Tongue (tissue), 2 donors: ENCODE measurements around the gene COL4A1. TPM values are rescaled to one million over a fixed set of nuclear protein-coding genes. Genes with fewer than 3 reads are reported as not detected.
A peak's percentile ranks its signal among the peaks of the same experiment; 100 is the strongest.

Experiments used
- DNase-seq: peaks from one replicate; pipeline ENCODE4 v3.0.0-alpha.2; 2015
- total RNA-seq: library from RNA; depleted of rRNA; stranded (reverse); fragments of >200 nt; gene quantifications from one replicate; pipeline ENCODE4 v1.2.3, GENCODE V29; 2014

COL4A1 gene
- total RNA-seq: 1,052 TPM

GRCh38 chr13:110306960-110307766 lies at the start of gene COL4A1, which contains the start of gene COL4A2:
TSS of gene COL4A1 (minus strand) at chr13:110307157. CDS start at chr13:110307027, 130 bp downstream.
TSS of gene COL4A2 (plus strand) at chr13:110307284. CDS start at chr13:110307904, 620 bp downstream.
- peak; percentile 92 for DNase-seq

GRCh38 chr13:110356362-110356761 lies 49.4 kb upstream of the COL4A1 start:
- DNase-seq: no peak

- no peak for DNase-seq
Observed at GRCh38 chr13:110354715-110355473, 47.9 kb upstream of the COL4A1 start.

- no peak for DNase-seq
Observed at GRCh38 chr13:110354123-110354627, 47.2 kb upstream of the COL4A1 start.

- no peak for DNase-seq
Observed at GRCh38 chr13:110353339-110353977, 46.5 kb upstream of the COL4A1 start.

GRCh38 chr13:110352735-110353134 lies 45.8 kb upstream of the COL4A1 start:
- no peak for DNase-seq

- no peak for DNase-seq
Observed at GRCh38 chr13:110351636-110352420, 44.9 kb upstream of the COL4A1 start.

- no peak for DNase-seq
Observed at GRCh38 chr13:110350509-110350908, 43.6 kb upstream of the COL4A1 start.

DNA sequence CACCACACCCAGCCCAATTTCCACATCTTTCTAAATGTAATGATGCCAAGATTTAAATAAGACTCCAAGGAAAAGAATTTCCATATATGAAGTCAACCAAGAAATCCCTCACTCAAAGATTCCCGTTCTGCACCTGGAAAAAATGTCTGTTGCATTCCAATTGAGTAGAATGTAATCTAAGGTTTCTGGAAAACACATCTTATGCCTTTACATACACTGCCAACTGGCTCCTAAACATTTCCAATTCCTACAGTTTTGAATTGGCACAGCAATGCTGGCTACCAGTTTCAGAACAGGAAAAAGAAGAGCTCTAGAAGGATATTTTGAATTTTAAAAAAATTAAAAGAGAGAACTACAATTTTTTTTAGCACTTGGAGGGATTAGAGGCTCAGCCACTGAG lies 43.1 kb upstream of the COL4A1 start:
- DNase-seq: no peak

DNA sequence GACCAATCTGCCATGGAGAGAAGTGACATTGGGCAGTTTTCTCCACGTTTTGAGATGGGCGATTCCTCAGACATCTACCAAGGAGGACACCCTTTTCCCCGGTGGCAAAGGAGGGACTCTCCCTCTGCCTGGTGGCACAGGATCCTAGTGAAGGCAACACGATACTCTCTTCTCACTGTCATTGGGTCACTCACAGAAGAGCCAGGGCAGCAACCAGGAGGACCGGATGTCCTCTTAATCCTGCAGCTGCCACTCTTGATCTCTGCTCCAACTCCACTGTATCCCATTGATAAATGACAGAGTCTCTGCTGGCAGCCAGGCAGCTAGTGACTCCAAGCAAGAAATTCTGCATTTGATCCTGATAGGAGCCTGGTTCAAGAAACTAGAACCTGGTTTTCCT lies 42.3 kb upstream of the COL4A1 start:
- DNase-seq: peak; percentile 80

- DNase-seq: no peak
Observed at GRCh38 chr13:110348309-110349105, 41.5 kb upstream of the COL4A1 start.

- DNase-seq: no peak
Observed at GRCh38 chr13:110347535-110348308, 40.8 kb upstream of the COL4A1 start.

DNA sequence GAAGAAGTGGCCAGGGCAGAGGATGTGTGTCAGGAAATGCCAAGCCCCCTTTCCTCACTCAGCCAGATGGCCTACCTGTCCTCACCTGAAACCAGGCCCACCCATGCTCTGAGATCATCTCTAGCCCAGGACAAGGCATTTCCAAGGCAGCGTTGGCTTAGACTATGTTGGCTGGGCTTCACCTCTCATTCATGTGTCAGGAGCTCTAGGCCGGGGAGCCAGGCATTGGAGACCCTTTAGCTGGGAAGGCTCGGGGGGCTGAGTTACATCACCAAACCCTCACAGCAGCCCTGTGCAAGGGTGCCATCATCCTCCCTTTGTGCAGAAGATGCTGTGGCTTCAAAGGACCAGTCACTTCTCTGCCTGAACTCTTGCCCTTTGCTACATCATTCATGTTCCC lies 40.1 kb upstream of the COL4A1 start:
- DNase-seq: no peak

- no peak for DNase-seq
Observed at GRCh38 chr13:110346661-110347067, 39.7 kb upstream of the COL4A1 start.

DNA sequence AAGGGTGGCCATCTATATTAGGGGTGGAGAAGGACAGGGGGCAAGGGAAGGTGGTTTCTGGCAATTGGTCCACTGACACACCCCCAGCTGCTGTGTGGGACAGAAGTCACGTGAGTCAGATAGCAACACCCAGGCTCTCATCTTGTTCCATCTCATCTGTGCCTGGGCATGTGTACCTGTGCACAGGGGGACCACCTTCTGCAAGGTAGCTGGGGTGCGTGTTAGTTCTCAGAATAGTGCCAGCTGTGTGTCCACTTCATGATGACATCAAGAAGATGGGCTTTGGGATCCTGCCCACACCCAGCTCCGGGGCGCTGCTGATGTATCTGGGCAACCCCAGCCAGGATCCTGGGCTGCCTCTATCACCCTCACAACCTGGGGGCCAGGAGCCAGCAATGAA lies 38.7 kb upstream of the COL4A1 start:
- no peak for DNase-seq

DNA sequence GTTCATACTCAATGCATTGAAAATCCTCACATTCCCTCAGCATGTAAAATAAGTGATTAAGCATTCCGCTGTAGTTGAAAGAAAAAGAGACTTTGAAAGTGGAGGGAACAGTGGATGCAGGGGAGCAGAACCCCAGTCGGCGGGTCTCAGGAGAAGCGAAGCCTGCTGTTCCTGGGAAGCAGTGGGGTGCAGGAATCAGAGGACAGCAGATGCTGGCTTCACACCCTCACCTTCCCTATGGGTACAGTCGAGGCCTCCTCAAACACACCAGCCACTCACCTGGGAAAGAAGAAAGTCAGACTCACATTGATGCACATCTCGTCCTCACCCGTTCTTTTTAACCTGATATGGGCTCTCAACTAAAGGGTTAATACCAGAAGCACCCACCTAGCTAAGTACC lies 38.3 kb upstream of the COL4A1 start:
- no peak for DNase-seq

GRCh38 chr13:110344320-110344719 lies 37.4 kb upstream of the COL4A1 start:
- no peak for DNase-seq

DNA sequence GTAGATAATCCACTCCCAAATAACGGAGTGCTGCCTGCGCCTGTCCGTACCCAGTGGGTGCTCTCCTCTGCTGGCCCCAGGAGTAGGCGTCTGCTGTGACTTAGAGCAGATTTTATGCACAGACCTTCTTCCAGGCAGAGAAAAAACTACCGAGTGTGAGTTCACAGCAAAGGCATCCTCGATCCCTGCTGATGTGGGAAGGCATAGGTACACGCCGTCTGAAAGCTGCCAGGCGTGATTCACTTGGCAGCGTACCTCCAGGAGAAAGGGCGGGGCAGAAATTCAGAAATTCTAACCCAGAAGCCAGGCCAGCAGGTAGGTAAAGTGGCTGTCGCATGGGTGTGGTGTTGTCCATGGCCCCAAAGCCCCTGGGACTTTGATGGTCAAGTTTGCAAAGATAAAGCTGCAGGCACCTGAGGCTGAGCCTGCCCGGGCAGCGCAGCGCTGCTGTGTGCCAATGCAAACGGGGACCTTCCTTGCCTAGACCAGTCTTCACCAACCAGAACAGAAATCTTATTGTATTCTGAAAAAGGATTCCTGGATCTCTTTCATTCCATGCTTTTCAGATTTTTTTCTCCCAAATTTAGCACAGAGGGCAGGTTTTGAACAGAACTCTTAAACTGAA lies 36.4 kb upstream of the COL4A1 start:
- no peak for DNase-seq

GRCh38 chr13:110342474-110342873 lies 35.5 kb upstream of the COL4A1 start:
- no peak for DNase-seq
